Skeletal muscle satellite cell (primary cell): ENCODE data around the gene TRPM2.
"Not testable (repeated sequence)": the region's sequence is repeated elsewhere in the genome, so short reads cannot be mapped to it uniquely, and the experiment has no call there.

Experiments used
- H3K27me3 ChIP-seq: 2 replicates; pipeline ENCODE4 v1.7.0; 2013; ENCODE audit warnings: low read length; ENCODE audit not compliant: control insufficient read depth, insufficient read depth
- H3K36me3 ChIP-seq: 2 replicates; pipeline ENCODE4 v1.7.0; 2013; ENCODE audit warnings: mild to moderate bottlenecking, control low read depth, low read length; ENCODE audit not compliant: insufficient read depth
- H3K4me1 ChIP-seq: 2 replicates; pipeline ENCODE4 v1.7.0; 2013; ENCODE audit warnings: low read length; ENCODE audit not compliant: control insufficient read depth, insufficient read depth
- H3K4me2 ChIP-seq: 2 replicates; pipeline ENCODE4 v1.7.0; 2013; ENCODE audit warnings: mild to moderate bottlenecking, low read length
- H3K4me3 ChIP-seq: 2 replicates; pipeline ENCODE4 v1.7.0; 2013; ENCODE audit warnings: low read length
- H3K9ac ChIP-seq: 2 replicates; pipeline ENCODE4 v1.7.0; 2013; ENCODE audit warnings: mild to moderate bottlenecking, low read depth, low read length, moderate library complexity
- H3K9me3 ChIP-seq: replicated peaks from 2 replicates; pipeline ENCODE4 v1.7.0; 2013; ENCODE audit warnings: mild to moderate bottlenecking, control low read depth, low read length

The TRPM2 gene

DNA sequence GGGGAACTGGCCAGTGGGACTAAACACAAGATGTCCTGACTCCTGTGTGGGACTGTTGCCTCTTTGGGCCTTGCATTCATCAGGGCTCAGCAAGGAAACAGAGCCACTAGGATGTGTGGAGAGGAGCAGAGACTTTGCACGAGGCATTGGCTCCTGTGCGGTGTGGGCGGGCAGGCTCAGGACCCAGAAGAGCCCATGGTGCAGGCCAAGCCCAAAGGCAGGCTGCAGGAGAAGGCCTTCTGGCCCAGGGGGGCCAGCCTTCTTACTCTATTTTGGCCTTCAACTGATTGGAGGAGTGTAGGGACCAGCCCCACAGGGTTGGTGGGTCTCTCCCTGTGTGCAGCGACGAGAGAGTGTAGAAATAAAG, 125.4 kb downstream of the TRPM2 start:
- Histone ChIP-seq H3K9me3 (no peaks in the 10 kb centered on the region), H3K9ac (no peak overlapping the region), H3K4me3 (no peak overlapping the region), H3K4me1 (no peaks in the 10 kb centered on the region), H3K36me3 (no peaks in the 10 kb centered on the region), H3K27me3 (peaks cover 19% of the 10 kb centered on the region), H3K4me2 (no peak overlapping the region)

- H3K4me3 ChIP-seq, H3K9ac ChIP-seq, H3K4me1 ChIP-seq, H3K4me2 ChIP-seq, H3K9me3 ChIP-seq, H3K36me3 ChIP-seq: not testable (repeated sequence)
- H3K27me3 ChIP-seq, result peaks cover 19% of the 10 kb centered on the region
These were observed 126.3 kb downstream of the TRPM2 start for GRCh38 chr21:44479556-44480199.

- Histone ChIP-seq H3K9ac (no peak overlapping the region), H3K4me1 (no peaks in the 10 kb centered on the region), H3K4me2 (no peak overlapping the region), H3K4me3 (no peak overlapping the region), H3K36me3 (no peaks in the 10 kb centered on the region), H3K9me3 (no peaks in the 10 kb centered on the region), H3K27me3 (peaks cover 23% of the 10 kb centered on the region)
These were observed 127.0 kb downstream of the TRPM2 start for GRCh38 chr21:44480200-44481053.

DNA sequence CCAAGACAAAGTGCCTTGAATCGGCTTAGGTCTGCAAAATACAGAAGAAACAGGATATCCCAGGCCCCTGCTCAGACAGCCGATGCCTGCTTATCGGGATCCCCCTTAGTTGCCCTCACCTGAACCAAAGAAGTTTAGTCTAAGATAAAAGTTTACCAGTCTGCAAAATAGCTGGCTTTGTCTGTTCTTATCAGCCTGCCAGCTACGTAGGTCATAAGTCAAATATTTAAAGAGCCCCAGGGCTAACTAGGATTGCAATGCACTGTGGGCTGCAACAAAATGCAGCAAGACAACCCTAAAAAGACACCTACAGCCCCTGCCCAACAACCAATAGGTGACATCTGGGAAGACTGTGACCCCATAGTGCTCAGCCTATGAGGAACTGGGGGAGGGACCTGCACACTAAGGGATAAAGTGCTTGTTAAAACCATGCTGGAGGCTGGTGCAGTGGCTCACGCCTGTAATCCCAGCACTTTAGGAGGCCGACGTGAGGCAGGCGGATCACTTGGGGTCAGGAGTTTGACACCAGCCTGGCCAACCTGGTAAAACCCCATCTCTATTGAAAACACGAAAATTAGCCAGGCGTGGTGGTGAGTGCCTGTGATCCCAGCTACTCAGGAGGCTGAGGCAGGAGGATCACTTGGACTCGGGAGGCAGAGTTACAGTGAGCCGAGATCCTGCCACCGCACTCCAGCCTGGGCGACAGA, 129.3 kb downstream of the TRPM2 start:
- no peak overlapping the region for H3K4me2 ChIP-seq
- H3K9me3 ChIP-seq, result no peaks in the 10 kb centered on the region
- no peaks in the 10 kb centered on the region for H3K4me1 ChIP-seq
- H3K9ac ChIP-seq, result no peak overlapping the region
- no peak overlapping the region for H3K4me3 ChIP-seq
- H3K27me3 ChIP-seq, result peaks cover 27% of the 10 kb centered on the region
- no peaks in the 10 kb centered on the region for H3K36me3 ChIP-seq

GRCh38 chr21:44483288-44484237, 130.1 kb downstream of the TRPM2 start:
- Histone ChIP-seq H3K36me3 (no peaks in the 10 kb centered on the region), H3K4me2 (no peak overlapping the region)

GRCh38 chr21:44484498-44485253, 131.3 kb downstream of the TRPM2 start:
- no peaks in the 10 kb centered on the region for H3K9me3 ChIP-seq
- H3K4me3 ChIP-seq, result no peak overlapping the region
- H3K27me3 ChIP-seq, result peaks cover 31% of the 10 kb centered on the region
- no peak overlapping the region for H3K4me2 ChIP-seq
- no peaks in the 10 kb centered on the region for H3K4me1 ChIP-seq
- no peak overlapping the region for H3K9ac ChIP-seq
- no peaks in the 10 kb centered on the region for H3K36me3 ChIP-seq

More at GRCh38 chr21:44483288-44484237, 130.1 kb downstream of the TRPM2 start:
- Histone ChIP-seq H3K9me3 (no peaks in the 10 kb centered on the region), H3K4me1 (no peaks in the 10 kb centered on the region), H3K27me3 (peaks cover 26% of the 10 kb centered on the region), H3K4me3 (no peak overlapping the region), H3K9ac (no peak overlapping the region)

DNA sequence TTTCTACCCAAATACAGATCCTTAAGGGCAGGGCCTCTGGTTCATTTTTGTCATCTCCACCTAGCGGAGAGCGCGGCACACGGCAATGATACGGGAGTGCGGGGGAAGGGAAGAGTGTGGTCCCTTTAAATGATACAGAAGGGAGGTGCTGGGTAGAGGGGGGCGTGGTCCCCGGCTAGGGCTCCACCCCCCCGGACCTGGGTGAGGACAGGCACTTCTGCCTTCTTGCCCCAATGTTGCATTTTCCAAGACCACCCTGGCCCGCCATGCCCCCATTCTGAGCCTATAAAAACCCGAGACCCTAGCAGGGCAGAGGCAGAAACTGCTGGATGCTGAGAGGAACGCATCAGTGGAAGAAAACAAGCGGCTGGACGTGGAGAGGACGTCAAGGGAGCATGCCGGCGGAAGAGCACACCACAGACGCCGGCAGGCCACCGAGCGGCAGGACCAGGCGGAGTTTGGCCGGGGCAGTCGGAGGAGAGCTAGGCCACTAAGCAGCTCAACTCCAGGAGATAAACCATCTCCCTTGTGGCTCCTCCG, 131.9 kb downstream of the TRPM2 start:
- Histone ChIP-seq H3K9ac (no peak overlapping the region), H3K27me3 (peaks cover 31% of the 10 kb centered on the region), H3K9me3 (no peaks in the 10 kb centered on the region), H3K4me2 (no peak overlapping the region), H3K4me1 (no peaks in the 10 kb centered on the region), H3K36me3 (no peaks in the 10 kb centered on the region), H3K4me3 (no peak overlapping the region)

GRCh38 chr21:44485796-44486195, 132.4 kb downstream of the TRPM2 start:
- no peaks in the 10 kb centered on the region for H3K36me3 ChIP-seq
- no peak overlapping the region for H3K4me2 ChIP-seq
- peaks cover 31% of the 10 kb centered on the region for H3K27me3 ChIP-seq
- H3K4me1 ChIP-seq, result no peaks in the 10 kb centered on the region
- no peak overlapping the region for H3K9ac ChIP-seq
- H3K4me3 ChIP-seq, result no peak overlapping the region
- no peaks in the 10 kb centered on the region for H3K9me3 ChIP-seq

DNA sequence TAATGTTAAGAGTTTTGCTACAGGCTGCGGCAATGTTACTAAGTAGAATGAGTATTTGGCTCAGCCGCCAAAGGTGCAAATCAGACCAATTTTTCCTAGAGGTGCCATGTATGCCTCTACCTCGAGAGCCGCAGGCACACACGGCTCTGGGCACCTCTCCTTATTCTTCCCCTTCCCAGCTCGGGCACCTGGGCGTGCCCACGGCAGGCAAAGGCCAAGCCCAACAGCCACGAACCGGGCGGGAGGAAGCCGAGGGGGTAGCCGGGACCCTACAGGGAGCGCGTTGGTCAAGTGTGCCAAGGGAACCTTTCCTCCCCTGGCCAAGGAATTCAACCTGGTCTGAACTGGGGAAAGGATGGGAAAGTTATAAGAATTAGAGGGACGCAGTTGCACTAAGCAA, 132.9 kb downstream of the TRPM2 start:
- H3K4me3 ChIP-seq, result no peak overlapping the region
- no peaks in the 10 kb centered on the region for H3K36me3 ChIP-seq

GRCh38 chr21:44487831-44488230, 134.4 kb downstream of the TRPM2 start:
- Histone ChIP-seq H3K4me3 (no peak overlapping the region), H3K4me2 (no peak overlapping the region), H3K36me3 (no peaks in the 10 kb centered on the region), H3K9me3 (peaks cover 3% of the 10 kb centered on the region), H3K9ac (no peak overlapping the region), H3K4me1 (no peaks in the 10 kb centered on the region), H3K27me3 (peaks cover 21% of the 10 kb centered on the region)

More for the DNA sequence above, 132.9 kb downstream of the TRPM2 start:
- H3K9ac ChIP-seq, result no peak overlapping the region
- H3K4me2 ChIP-seq, result no peak overlapping the region
- H3K27me3 ChIP-seq, result peaks cover 31% of the 10 kb centered on the region
- no peaks in the 10 kb centered on the region for H3K4me1 ChIP-seq
- no peaks in the 10 kb centered on the region for H3K9me3 ChIP-seq
